ENCODE measurements around the gene LIME1.

The LIME1 gene

GRCh38 chr20:63767886-63768285 lies 31.4 kb downstream of the LIME1 start:
- TF ChIP-seq, protein P1, sequence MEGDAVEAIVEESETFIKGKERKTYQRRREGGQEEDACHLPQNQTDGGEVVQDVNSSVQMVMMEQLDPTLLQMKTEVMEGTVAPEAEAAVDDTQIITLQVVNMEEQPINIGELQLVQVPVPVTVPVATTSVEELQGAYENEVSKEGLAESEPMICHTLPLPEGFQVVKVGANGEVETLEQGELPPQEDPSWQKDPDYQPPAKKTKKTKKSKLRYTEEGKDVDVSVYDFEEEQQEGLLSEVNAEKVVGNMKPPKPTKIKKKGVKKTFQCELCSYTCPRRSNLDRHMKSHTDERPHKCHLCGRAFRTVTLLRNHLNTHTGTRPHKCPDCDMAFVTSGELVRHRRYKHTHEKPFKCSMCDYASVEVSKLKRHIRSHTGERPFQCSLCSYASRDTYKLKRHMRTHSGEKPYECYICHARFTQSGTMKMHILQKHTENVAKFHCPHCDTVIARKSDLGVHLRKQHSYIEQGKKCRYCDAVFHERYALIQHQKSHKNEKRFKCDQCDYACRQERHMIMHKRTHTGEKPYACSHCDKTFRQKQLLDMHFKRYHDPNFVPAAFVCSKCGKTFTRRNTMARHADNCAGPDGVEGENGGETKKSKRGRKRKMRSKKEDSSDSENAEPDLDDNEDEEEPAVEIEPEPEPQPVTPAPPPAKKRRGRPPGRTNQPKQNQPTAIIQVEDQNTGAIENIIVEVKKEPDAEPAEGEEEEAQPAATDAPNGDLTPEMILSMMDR (IDR thresholded peaks at IDR 0.05; ENCODE audit: control insufficient read depth, extremely low read depth, insufficient read depth), result no peak
- DNase-seq (ENCODE audit: low read depth), result no peak
- no peak overlapping the region for H3K4me3 ChIP-seq (ENCODE audit: low read depth, low read length)

- no peak for DNase-seq (ENCODE audit: low read depth)
- TF ChIP-seq, protein P1 (IDR thresholded peaks at IDR 0.05; ENCODE audit: control insufficient read depth, extremely low read depth, insufficient read depth), result no peak
- no peak overlapping the region for H3K4me3 ChIP-seq (ENCODE audit: low read depth, low read length)
Measured at GRCh38 chr20:63768591-63769515, 32.4 kb downstream of the LIME1 start.

- no peak for DNase-seq (ENCODE audit: low read depth)
- TF ChIP-seq, protein P1 (IDR thresholded peaks at IDR 0.05; ENCODE audit: control insufficient read depth, extremely low read depth, insufficient read depth), result no peak
- no peak overlapping the region for H3K4me3 ChIP-seq (ENCODE audit: low read depth, low read length)
Measured at GRCh38 chr20:63769891-63770474, 33.5 kb downstream of the LIME1 start.

- no peak for DNase-seq (ENCODE audit: low read depth)
- TF ChIP-seq, protein P1 (IDR thresholded peaks at IDR 0.05; ENCODE audit: control insufficient read depth, extremely low read depth, insufficient read depth), result no peak
- H3K4me3 ChIP-seq (ENCODE audit: low read depth, low read length), result no peak overlapping the region
Measured at GRCh38 chr20:63771046-63771707, 34.7 kb downstream of the LIME1 start.

DNA sequence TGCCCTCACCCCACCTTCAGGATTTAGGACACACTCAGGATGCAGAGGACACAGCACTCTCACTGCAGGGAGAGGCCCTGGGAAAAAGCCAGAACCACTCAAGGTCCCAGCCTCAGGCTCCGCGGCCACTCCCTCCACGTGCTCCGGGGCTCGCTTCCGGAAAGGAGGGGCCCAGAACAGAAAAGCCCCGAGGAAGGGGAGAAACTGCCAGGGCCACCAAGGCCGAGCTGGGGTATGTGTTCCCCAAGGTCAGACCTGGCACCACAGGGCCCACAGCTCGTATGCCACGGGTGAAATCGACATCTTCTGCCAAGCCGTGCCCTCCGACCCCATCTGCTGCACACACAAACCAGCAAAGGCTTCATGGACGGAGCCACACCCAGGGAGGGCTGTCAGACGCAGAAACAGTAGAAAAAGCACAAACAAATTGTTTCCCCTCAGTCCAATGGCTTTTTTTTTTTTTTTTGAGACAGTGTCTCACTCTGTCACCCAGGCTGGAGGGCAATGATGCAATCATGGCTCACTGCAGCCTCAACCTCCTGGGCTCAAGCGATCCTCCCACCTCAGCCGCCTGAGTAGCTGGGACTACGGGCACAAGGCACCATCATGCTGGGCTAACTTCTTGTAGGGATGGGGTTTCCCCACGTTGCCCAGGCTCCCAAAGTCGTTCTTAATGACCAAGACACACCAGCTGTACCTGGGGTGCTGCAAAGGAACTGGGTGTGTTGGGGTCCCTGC lies 36.5 kb downstream of the LIME1 start:
- H3K4me3 ChIP-seq (ENCODE audit: low read depth, low read length), result no peak overlapping the region
- TF ChIP-seq, protein P1 (IDR thresholded peaks at IDR 0.05; ENCODE audit: control insufficient read depth, extremely low read depth, insufficient read depth), result no peak
- DNase-seq (ENCODE audit: low read depth), result no peak

- DNase-seq (ENCODE audit: low read depth), result no peak
- TF ChIP-seq, protein P1 (IDR thresholded peaks at IDR 0.05; ENCODE audit: control insufficient read depth, extremely low read depth, insufficient read depth), result no peak
- H3K4me3 ChIP-seq (ENCODE audit: low read depth, low read length), result no peak overlapping the region
Measured at GRCh38 chr20:63773571-63774241, 37.2 kb downstream of the LIME1 start.

Data from LNCaP clone FGC (cell line).